Measurements from ENCODE around the gene MTA2. TPM values are rescaled to one million over a fixed set of nuclear protein-coding genes. Genes with fewer than 3 reads are reported as not detected.

MTA2 gene
- total RNA-seq, 1 experiment from 2014 or later, result 193 TPM

DNA sequence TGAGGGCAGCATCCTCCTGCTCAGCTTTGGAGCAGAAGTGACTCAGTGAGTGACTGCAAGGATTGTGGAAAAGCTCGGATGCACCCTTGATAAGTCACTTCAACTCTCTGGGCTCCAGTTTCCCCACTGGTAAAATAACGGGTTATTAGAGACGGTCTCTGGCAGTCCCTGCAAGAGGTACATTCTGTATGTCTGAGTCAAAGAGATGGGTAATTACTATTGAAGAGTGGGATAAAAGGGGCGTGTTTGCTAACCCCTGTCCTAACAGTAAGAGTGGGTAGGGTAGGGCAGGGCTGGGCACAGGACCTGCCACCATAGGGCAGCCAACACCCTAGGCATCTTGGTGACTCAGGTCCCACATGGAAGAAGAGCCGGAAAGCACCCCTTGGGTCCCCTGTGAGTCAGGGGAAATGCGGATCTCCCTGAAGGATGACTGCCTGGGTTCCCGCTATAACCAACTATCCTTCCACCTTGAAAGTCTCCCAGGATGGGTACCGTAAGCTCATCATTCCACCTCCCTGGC lies 47.8 kb downstream of the MTA2 start:
- Histone ChIP-seq H3K4me1 (ENCODE audit: insufficient read depth, low read length) (peaks cover 83% of the 10 kb centered on the region), H2AFZ (ENCODE audit: low read length) (peak overlapping the region; percentile 13; the same call in 1 of the 2 replicates), H3K9ac (ENCODE audit: low read length) (peak overlapping the region; percentile 82), H3K9me3 (ENCODE audit: low read length) (no peaks in the 10 kb centered on the region), H3K27me3 (ENCODE audit: low read length) (no peaks in the 10 kb centered on the region), H3K9me2 (replicated peaks; ENCODE audit: low read length) (no peaks in the 10 kb centered on the region), H4K20me1 (ENCODE audit: low read length) (no peaks in the 10 kb centered on the region), H3F3A (ENCODE audit: low read length, unreplicated experiment) (peaks cover 10% of the 10 kb centered on the region), H3K79me2 (ENCODE audit: low read length) (peaks cover 8% of the 10 kb centered on the region; the same call in 1 of the 2 replicates), H3K36me3 (ENCODE audit: low read depth, low read length) (peaks cover 5% of the 10 kb centered on the region; the same call in 1 of the 2 replicates), H3K4me3 (ENCODE audit: low read length) (peak overlapping the region; percentile 60), H3K27ac (ENCODE audit: low read length) (peak overlapping the region; percentile 94), H3K4me2 (ENCODE audit: low read length) (peak overlapping the region; percentile 90)
- no TSS peak for BruUV-seq (replicated peaks)
- CTCF ChIA-PET, result interaction anchor here (1.0 to 2.9 kb wide), 2 partner anchors 11 to 38 kb away, joined by 3 to 21 read pairs; partner anchors contain the start of gene TUT1
- intact Hi-C loops (cut with micrococcal nuclease), result loop anchor here (10.0 kb wide), 1 partner anchor 579 kb away; no protein-coding TSS in a partner anchor
- DNase-seq (peak; percentile 96), ATAC-seq (peak; percentile 48)
- POLR2A ChIA-PET (ENCODE audit: unreplicated experiment), result interaction anchor here (0.5 to 1.5 kb wide), 5 partner anchors 8 to 111 kb away, joined by 3 to 11 read pairs (median 7); partner anchors contain the start of genes C11orf98, CSKMT, EEF1G and TUT1
- TF ChIP-seq EZH2phosphoT487 (IDR thresholded peaks at IDR 0.05; ENCODE audit: borderline replicate concordance, low read length) (no peak), EZH2 (IDR thresholded peaks at IDR 0.05; ENCODE audit: low read length, unreplicated experiment) (no peak)
- TF ChIP-seq, protein P1, sequence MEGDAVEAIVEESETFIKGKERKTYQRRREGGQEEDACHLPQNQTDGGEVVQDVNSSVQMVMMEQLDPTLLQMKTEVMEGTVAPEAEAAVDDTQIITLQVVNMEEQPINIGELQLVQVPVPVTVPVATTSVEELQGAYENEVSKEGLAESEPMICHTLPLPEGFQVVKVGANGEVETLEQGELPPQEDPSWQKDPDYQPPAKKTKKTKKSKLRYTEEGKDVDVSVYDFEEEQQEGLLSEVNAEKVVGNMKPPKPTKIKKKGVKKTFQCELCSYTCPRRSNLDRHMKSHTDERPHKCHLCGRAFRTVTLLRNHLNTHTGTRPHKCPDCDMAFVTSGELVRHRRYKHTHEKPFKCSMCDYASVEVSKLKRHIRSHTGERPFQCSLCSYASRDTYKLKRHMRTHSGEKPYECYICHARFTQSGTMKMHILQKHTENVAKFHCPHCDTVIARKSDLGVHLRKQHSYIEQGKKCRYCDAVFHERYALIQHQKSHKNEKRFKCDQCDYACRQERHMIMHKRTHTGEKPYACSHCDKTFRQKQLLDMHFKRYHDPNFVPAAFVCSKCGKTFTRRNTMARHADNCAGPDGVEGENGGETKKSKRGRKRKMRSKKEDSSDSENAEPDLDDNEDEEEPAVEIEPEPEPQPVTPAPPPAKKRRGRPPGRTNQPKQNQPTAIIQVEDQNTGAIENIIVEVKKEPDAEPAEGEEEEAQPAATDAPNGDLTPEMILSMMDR (conservative IDR thresholded peaks at IDR 0.05; ENCODE audit: low read depth, low read length), result no peak

DNA sequence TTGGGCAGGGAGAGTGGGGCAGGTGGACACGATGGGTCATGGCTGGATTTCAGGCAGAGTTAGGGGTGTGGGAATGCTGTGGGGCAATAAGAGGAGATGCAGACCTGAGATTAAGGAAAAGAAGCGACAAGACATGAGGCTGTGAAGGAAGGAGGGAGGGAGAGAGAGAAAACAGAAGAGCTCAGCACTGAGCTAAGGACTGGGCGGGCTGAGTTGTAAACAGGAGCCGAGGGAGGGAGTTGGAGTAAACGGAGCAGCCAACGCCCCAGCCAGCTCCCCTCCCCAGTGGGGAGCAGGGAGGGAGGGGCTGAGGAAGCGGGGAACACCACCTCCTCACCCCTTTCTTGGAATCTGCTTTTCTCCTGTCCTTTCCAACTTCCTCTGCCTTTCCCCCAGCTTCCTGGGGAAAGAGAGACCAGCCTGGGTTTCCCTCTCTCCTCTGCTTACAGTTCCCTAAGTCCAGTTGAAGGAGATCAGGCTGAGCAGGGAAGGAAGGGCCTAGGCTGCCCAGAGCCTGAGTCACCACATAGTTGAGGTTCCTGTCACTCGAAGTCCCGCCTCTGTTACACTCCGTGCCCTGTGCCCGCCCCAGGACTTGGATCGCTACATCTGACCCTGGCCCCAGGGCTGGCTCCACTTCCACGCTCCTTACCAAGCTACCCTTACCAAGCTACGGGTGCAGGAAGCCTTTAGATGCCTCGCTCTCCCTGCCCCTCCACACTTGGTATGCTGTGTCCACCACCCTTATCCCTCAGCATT lies 48.4 kb downstream of the MTA2 start:
- H3K36me3 ChIP-seq (ENCODE audit: low read depth, low read length), result no peaks in the 10 kb centered on the region
- H3K27me3 ChIP-seq (ENCODE audit: low read length), result no peaks in the 10 kb centered on the region
- intact Hi-C loops (cut with micrococcal nuclease), result loop anchor here (10.0 kb wide), 1 partner anchor 578 kb away; no protein-coding TSS in a partner anchor
- peaks cover 83% of the 10 kb centered on the region for H3K4me1 ChIP-seq (ENCODE audit: insufficient read depth, low read length)
- peak; percentile 98 for DNase-seq
- H3F3A ChIP-seq (ENCODE audit: low read length, unreplicated experiment), result peaks cover 11% of the 10 kb centered on the region
- peaks cover 4% of the 10 kb centered on the region; the same call in 1 of the 2 replicates for H3K79me2 ChIP-seq (ENCODE audit: low read length)
- TF ChIP-seq, protein P1 (conservative IDR thresholded peaks at IDR 0.05; ENCODE audit: low read depth, low read length), result no peak
- TF ChIP-seq EZH2phosphoT487 (IDR thresholded peaks at IDR 0.05; ENCODE audit: borderline replicate concordance, low read length), result no peak
- TF ChIP-seq EZH2 (IDR thresholded peaks at IDR 0.05; ENCODE audit: low read length, unreplicated experiment), result no peak
- no peaks in the 10 kb centered on the region for H4K20me1 ChIP-seq (ENCODE audit: low read length)
- ChIA-PET POLR2A (ENCODE audit: unreplicated experiment) (interaction anchor here (0.5 to 1.5 kb wide), 10 partner anchors 8 to 115 kb away, joined by 3 to 14 read pairs (median 5); partner anchors contain the start of genes C11orf98, CSKMT, EEF1G and TUT1), CTCF (interaction anchor here (0.5 to 2.9 kb wide), 5 partner anchors 10 to 129 kb away, joined by 3 to 21 read pairs (median 6); partner anchors contain the start of genes EEF1G and TUT1)
- peak; percentile 69 for ATAC-seq
- H3K9me3 ChIP-seq (ENCODE audit: low read length), result no peaks in the 10 kb centered on the region
- H3K27ac ChIP-seq (ENCODE audit: low read length), result peak overlapping the region; percentile 94
- TSS peak; percentile 77 for BruUV-seq (replicated peaks)
- H3K4me2 ChIP-seq (ENCODE audit: low read length), result peak overlapping the region; percentile 90
- H3K4me3 ChIP-seq (ENCODE audit: low read length), result peak overlapping the region; percentile 60
- H3K9ac ChIP-seq (ENCODE audit: low read length), result peak overlapping the region; percentile 82
- H2AFZ ChIP-seq (ENCODE audit: low read length), result peak overlapping the region; percentile 13
- no peaks in the 10 kb centered on the region for H3K9me2 ChIP-seq (replicated peaks; ENCODE audit: low read length)

All from PC-3 (cell line).